Spinal cord (tissue), 10 donors: ENCODE data around the gene MAP3K4. TPM values are rescaled to one million over a fixed set of nuclear protein-coding genes. Genes with fewer than 3 reads are reported as not detected.

Source experiments
- DNase-seq, 6 donors: peaks; one replicate each; pipeline versions ENCODE4 v3.0.0 to v3.0.0-alpha.2; 2013 to 2015; ENCODE audit warnings: low spot score in 6 of 6, low read depth in 4 of 6
- H3K27ac ChIP-seq: one replicate; pipeline ENCODE4 v1.5.1; 2013; ENCODE audit warnings: low read depth, low read length, control low read depth
- H3K27me3 ChIP-seq: one replicate; pipeline ENCODE4 v1.6.1; 2013; ENCODE audit warnings: low read length; ENCODE audit not compliant: control insufficient read depth, insufficient read depth
- H3K36me3 ChIP-seq: one replicate; pipeline ENCODE4 v1.6.1; 2013; ENCODE audit warnings: low read length; ENCODE audit not compliant: control insufficient read depth, insufficient read depth
- H3K4me1 ChIP-seq: one replicate; pipeline ENCODE4 v1.6.1; 2013; ENCODE audit warnings: low read length; ENCODE audit not compliant: control insufficient read depth, insufficient read depth
- H3K4me3 ChIP-seq: one replicate; pipeline ENCODE4 v1.5.1; 2013; ENCODE audit warnings: low read depth, low read length, control low read depth
- H3K9me3 ChIP-seq: one replicate; pipeline ENCODE4 v1.6.1; 2013; ENCODE audit warnings: low read length; ENCODE audit not compliant: control insufficient read depth, insufficient read depth
- WGBS: methylation state at CpG from one replicate; pipeline ENCODE4 v1.1.5; 2013; ENCODE audit warnings: missing lambda C conversion rate; ENCODE audit not compliant: insufficient coverage; 5-methylcytosine and 5-hydroxymethylcytosine counted together
- polyA plus RNA-seq, 2 donors: library from polyadenylated mRNA; unstranded; fragments of 120-200 nt; gene quantifications; one replicate each; pipeline ENCODE4 v1.2.1, GENCODE V29; 2013; ENCODE audit not compliant: insufficient read length in 2 of 2
- total RNA-seq, 2 donors: library from RNA; depleted of rRNA in 1 of 2; stranded (reverse); fragments of 120-200 nt in 1 of 2; fragments of >200 nt in 1 of 2; gene quantifications; one replicate each; pipeline versions ENCODE4 v1.2.3 to v1.2.4, GENCODE V29; 2013 to 2014
- donor health status: healthy.

Gene MAP3K4
- total and polyA plus RNA-seq, 4 donors = 32.0 to 48.1 (median 41.6) TPM

GRCh38 chr6:161166677-161167076, 175.1 kb downstream of the MAP3K4 start:
- Histone ChIP-seq H3K27me3 (no peaks in the 10 kb centered on the region), H3K27ac (no peak overlapping the region), H3K9me3 (no peaks in the 10 kb centered on the region), H3K4me3 (no peak overlapping the region), H3K36me3 (peaks cover 32% of the 10 kb centered on the region), H3K4me1 (peaks cover 37% of the 10 kb centered on the region)
- DNase-seq = no peak
- 53% methylated on average over 3 of the region's 5 CpGs for WGBS
